Heart left ventricle (tissue), 13 donors: Measurements from ENCODE around the gene C2CD3.

Experiments
- POLR2A ChIP-seq, 2 donors: fragments of 450-650 bp; IDR thresholded peaks; one replicate each; pipeline ENCODE4 v1.6.1; 2017; ENCODE audit warnings: antibody characterized with exemption in 2 of 2, mild to moderate bottlenecking in 2 of 2, moderate library complexity in 2 of 2
- TF ChIP-seq, protein P1 (sequence below), 12 donors: fragments of 200-600 bp; sonication (generic) in 4 of 12; IDR thresholded peaks; one replicate each; pipeline versions ENCODE4 v1.5.0 to v1.8.0; 2018 to 2022; ENCODE audit warnings: antibody characterized with exemption in 12 of 12, mild to moderate bottlenecking in 5 of 12
- donor health status: ischemic (EF 13 %, LVEDD 7.1; RV severe dilation, severe dysfunction).
- donor health status: DM: no; HTN: yes; CAD: no.
- donor health status: DM: no; HTN: no; CAD: no.
- donor health status: ischemic (EF 25% LVEDD 6.9; RV normal size, moderate dysfunction).
- donor health status: ischemic (EF 25% LVEDD 5.7; RV mildly dilated, moderate dysfunction).
- donor health status: ischemic (EF 35%, LVEDD 5.7; RV mildly dilated, moderate dysfunction).
- donor health status: nonischemic (EF 11% LVEDD 7.7; RV severe dilation, severe dysfunction).
- donor health status: DM: yes; HTN: yes; CAD: no.
- donor health status: PGD.
- donor health status: ischemic (EF 29% LVEDD 5.4; RV normal size, mild dysfunction).
- donor health status: nonischemic (EF 23%, LVEDD 6.1; RV moderate dilation, normal function).

DNA sequence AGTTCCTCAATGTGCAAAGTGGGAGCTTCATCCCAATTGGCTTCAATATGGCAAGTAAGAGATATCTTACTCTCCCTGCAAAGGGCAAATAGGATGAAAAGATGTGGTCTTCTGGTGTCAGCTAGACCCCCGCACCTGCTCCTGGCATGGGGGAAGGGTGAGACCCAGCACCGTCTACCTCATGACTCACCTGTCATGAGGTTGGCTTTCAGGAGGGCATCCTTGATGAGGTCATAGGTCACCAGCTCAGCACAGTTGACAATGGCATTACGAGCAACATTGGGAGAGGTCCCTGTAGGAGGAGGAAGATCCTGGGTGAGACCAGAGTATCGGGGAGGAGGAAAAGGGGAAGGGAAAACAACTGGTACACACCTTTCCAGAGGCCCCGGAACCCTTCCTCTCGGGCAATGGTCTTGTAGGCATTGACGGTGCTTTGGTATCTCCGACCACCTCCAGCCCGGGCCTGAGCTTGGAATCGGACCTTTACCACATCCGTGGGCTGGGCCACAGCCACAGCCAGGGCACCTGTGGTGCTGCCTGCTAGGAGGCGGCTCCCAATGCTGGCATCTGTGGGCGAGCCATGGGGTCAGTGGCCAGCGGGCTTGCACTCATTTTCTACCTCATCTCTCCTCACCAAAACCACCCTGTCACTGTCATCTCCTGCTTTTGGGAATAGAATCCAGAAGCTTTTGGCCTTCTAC lies 194.2 kb downstream of the C2CD3 start:
- no peak for TF ChIP-seq POLR2A (IDR thresholded peaks at IDR 0.05)
- TF ChIP-seq, protein P1, sequence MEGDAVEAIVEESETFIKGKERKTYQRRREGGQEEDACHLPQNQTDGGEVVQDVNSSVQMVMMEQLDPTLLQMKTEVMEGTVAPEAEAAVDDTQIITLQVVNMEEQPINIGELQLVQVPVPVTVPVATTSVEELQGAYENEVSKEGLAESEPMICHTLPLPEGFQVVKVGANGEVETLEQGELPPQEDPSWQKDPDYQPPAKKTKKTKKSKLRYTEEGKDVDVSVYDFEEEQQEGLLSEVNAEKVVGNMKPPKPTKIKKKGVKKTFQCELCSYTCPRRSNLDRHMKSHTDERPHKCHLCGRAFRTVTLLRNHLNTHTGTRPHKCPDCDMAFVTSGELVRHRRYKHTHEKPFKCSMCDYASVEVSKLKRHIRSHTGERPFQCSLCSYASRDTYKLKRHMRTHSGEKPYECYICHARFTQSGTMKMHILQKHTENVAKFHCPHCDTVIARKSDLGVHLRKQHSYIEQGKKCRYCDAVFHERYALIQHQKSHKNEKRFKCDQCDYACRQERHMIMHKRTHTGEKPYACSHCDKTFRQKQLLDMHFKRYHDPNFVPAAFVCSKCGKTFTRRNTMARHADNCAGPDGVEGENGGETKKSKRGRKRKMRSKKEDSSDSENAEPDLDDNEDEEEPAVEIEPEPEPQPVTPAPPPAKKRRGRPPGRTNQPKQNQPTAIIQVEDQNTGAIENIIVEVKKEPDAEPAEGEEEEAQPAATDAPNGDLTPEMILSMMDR (IDR thresholded peaks at IDR 0.05), result no peak
